ENCODE results near the gene TLE5. TPM values are rescaled to one million over a fixed set of nuclear protein-coding genes. Genes with fewer than 3 reads are reported as not detected.

TLE5 gene
- total and polyA plus RNA-seq, 8 donors: 126 to 688 (median 339) TPM

GRCh38 chr19:3100747-3101730, 38.7 kb upstream of the TLE5 start:
- Histone ChIP-seq H3K27ac (no peak overlapping the region), H3K36me3 (peaks cover 0 to 5% (median 0%) of the 10 kb centered on the region in 4 donors), H3K4me3 (no peak overlapping the region), H3K9me3 (no peaks in the 10 kb centered on the region), H3K27me3 (peaks cover 0 to 14% (median 0%) of the 10 kb centered on the region in 3 donors), H3K4me1 (peaks cover 60 to 100% (median 91%) of the 10 kb centered on the region in 4 donors)
- TF ChIP-seq POLR2A (IDR thresholded peaks at IDR 0.05) (no peak), POLR2AphosphoS5 (IDR thresholded peaks at IDR 0.05) (no peak), EP300 (IDR thresholded peaks at IDR 0.05) (no peak), CTCF (IDR thresholded peaks at IDR 0.05) (no peak)
- WGBS, 5 donors: 64 to 75% (median 74%) methylated on average over 2 to 34 of the region's 34 CpGs
- no peak for DNase-seq
- intact Hi-C loops (cut with DNase I; ENCODE audit: low total_unique reads): no loop called here

- TF ChIP-seq CTCF (IDR thresholded peaks at IDR 0.05) (no peak), POLR2A (IDR thresholded peaks at IDR 0.05) (no peak), EP300 (IDR thresholded peaks at IDR 0.05) (no peak), POLR2AphosphoS5 (IDR thresholded peaks at IDR 0.05) (no peak)
- intact Hi-C loops (cut with DNase I; ENCODE audit: low total_unique reads): no loop called here
- no peak for DNase-seq
- H3K27me3 ChIP-seq: peaks cover 0 to 22% (median 0%) of the 10 kb centered on the region in 3 donors
- peak overlapping the region in 1 of 5 donors; percentile 13 for H3K27ac ChIP-seq
- peaks cover 67 to 100% (median 91%) of the 10 kb centered on the region in 4 donors for H3K4me1 ChIP-seq
- peaks cover 0 to under 1% (median 0%) of the 10 kb centered on the region in 4 donors for H3K36me3 ChIP-seq
- WGBS, 5 donors: 74 to 92% (median 77%) methylated on average over 4 to 14 of the region's 14 CpGs
- H3K9me3 ChIP-seq: no peaks in the 10 kb centered on the region
- H3K4me3 ChIP-seq: no peak overlapping the region
Observed at GRCh38 chr19:3100331-3100730, 38.0 kb upstream of the TLE5 start.

GRCh38 chr19:3099347-3100145, 37.3 kb upstream of the TLE5 start:
- no peaks in the 10 kb centered on the region for H3K9me3 ChIP-seq
- peak overlapping the region; percentile 74 to 98 (median 93) for H3K4me3 ChIP-seq
- no peaks in the 10 kb centered on the region for H3K36me3 ChIP-seq
- peaks cover 0 to 27% (median 0%) of the 10 kb centered on the region in 3 donors for H3K27me3 ChIP-seq
- peak overlapping the region; percentile 80 to 90 (median 87) for H3K27ac ChIP-seq
- intact Hi-C loops (cut with DNase I; ENCODE audit: low total_unique reads): no loop called here
- no peak for TF ChIP-seq POLR2AphosphoS5 (IDR thresholded peaks at IDR 0.05)
- TF ChIP-seq POLR2A (IDR thresholded peaks at IDR 0.05): no peak
- TF ChIP-seq CTCF (IDR thresholded peaks at IDR 0.05): no peak
- no peak for TF ChIP-seq EP300 (IDR thresholded peaks at IDR 0.05)
- WGBS, 5 donors: 85 to 95% (median 89%) methylated on average over 8 to 29 of the region's 29 CpGs
- peaks cover 69 to 99% (median 90%) of the 10 kb centered on the region in 4 donors for H3K4me1 ChIP-seq
- DNase-seq: no peak

Data from stomach (tissue), 9 donors.